ENCODE results near the gene TRAK2. TPM values are rescaled to one million over a fixed set of nuclear protein-coding genes. Genes with fewer than 3 reads are reported as not detected.

The TRAK2 gene
- total and polyA plus RNA-seq, 2 of the 13 experiments (the other 11 are each of a cell fraction or from before 2014, with no cell fraction given): 7.7 to 21.0 TPM

- no peak for TF ChIP-seq PAX8 (CRISPR knock-in tag; IDR thresholded peaks at IDR 0.05; ENCODE audit: borderline replicate concordance)
- TF ChIP-seq, protein P1, sequence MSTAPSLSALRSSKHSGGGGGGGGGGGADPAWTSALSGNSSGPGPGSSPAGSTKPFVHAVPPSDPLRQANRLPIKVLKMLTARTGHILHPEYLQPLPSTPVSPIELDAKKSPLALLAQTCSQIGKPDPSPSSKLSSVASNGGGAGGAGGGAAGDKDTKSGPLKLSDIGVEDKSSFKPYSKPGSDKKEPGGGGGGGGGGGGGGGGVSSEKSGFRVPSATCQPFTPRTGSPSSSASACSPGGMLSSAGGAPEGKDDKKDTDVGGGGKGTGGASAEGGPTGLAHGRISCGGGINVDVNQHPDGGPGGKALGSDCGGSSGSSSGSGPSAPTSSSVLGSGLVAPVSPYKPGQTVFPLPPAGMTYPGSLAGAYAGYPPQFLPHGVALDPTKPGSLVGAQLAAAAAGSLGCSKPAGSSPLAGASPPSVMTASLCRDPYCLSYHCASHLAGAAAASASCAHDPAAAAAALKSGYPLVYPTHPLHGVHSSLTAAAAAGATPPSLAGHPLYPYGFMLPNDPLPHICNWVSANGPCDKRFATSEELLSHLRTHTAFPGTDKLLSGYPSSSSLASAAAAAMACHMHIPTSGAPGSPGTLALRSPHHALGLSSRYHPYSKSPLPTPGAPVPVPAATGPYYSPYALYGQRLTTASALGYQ (CRISPR knock-in tag; IDR thresholded peaks at IDR 0.05): no peak
- no peak for TF ChIP-seq ZNF737 (CRISPR knock-in tag; IDR thresholded peaks at IDR 0.05; ENCODE audit: borderline replicate concordance)
- no peak for TF ChIP-seq CREB1 (IDR thresholded peaks at IDR 0.05)
- TF ChIP-seq CREB1 (CRISPR knock-in tag; IDR thresholded peaks at IDR 0.05): no peak
- no peak for TF ChIP-seq FOSL1 (CRISPR knock-in tag; IDR thresholded peaks at IDR 0.05; ENCODE audit: borderline replicate concordance)
- TF ChIP-seq ZNF720 (CRISPR knock-in tag; IDR thresholded peaks at IDR 0.05): no peak
- TF ChIP-seq SOX6 (IDR thresholded peaks at IDR 0.05): no peak
- TF ChIP-seq SOX6 (CRISPR knock-in tag; IDR thresholded peaks at IDR 0.05): peak; percentile 39; the same call in 1 of the 2 replicates
- TF ChIP-seq HMG20A (CRISPR knock-in tag; IDR thresholded peaks at IDR 0.05; ENCODE audit: borderline replicate concordance): no peak
- TF ChIP-seq ZMYM4 (CRISPR knock-in tag; IDR thresholded peaks at IDR 0.05): no peak
- TF ChIP-seq POLR2A (IDR thresholded peaks at IDR 0.05; ENCODE audit: insufficient read depth in 1 of 2, low read depth in 2 of 2, low read length in 2 of 2): no peak
- TF ChIP-seq SAFB2 (CRISPR knock-in tag; IDR thresholded peaks at IDR 0.05; ENCODE audit: borderline replicate concordance, low read depth): no peak
- 0 out of 2 replicates have a peak, but pooled peaks have one; percentile 27 for TF ChIP-seq FOXJ3 (CRISPR knock-in tag; IDR thresholded peaks at IDR 0.05; ENCODE audit: borderline replicate concordance)
- TF ChIP-seq, protein P2, sequence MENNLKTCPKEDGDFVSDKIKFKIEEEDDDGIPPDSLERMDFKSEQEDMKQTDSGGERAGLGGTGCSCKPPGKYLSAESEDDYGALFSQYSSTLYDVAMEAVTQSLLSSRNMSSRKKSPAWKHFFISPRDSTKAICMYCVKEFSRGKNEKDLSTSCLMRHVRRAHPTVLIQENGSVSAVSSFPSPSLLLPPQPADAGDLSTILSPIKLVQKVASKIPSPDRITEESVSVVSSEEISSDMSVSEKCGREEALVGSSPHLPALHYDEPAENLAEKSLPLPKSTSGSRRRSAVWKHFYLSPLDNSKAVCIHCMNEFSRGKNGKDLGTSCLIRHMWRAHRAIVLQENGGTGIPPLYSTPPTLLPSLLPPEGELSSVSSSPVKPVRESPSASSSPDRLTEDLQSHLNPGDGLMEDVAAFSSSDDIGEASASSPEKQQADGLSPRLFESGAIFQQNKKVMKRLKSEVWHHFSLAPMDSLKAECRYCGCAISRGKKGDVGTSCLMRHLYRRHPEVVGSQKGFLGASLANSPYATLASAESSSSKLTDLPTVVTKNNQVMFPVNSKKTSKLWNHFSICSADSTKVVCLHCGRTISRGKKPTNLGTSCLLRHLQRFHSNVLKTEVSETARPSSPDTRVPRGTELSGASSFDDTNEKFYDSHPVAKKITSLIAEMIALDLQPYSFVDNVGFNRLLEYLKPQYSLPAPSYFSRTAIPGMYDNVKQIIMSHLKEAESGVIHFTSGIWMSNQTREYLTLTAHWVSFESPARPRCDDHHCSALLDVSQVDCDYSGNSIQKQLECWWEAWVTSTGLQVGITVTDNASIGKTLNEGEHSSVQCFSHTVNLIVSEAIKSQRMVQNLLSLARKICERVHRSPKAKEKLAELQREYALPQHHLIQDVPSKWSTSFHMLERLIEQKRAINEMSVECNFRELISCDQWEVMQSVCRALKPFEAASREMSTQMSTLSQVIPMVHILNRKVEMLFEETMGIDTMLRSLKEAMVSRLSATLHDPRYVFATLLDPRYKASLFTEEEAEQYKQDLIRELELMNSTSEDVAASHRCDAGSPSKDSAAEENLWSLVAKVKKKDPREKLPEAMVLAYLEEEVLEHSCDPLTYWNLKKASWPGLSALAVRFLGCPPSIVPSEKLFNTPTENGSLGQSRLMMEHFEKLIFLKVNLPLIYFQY (CRISPR knock-in tag; IDR thresholded peaks at IDR 0.05; ENCODE audit: borderline replicate concordance): no peak
- TF ChIP-seq E2F2 (CRISPR knock-in tag; IDR thresholded peaks at IDR 0.05; ENCODE audit: borderline replicate concordance): no peak
- TF ChIP-seq ZNF629 (CRISPR knock-in tag; conservative IDR thresholded peaks at IDR 0.05): no peak
- TF ChIP-seq ZNF30 (CRISPR knock-in tag; IDR thresholded peaks at IDR 0.05): no peak
- TF ChIP-seq, protein P3, sequence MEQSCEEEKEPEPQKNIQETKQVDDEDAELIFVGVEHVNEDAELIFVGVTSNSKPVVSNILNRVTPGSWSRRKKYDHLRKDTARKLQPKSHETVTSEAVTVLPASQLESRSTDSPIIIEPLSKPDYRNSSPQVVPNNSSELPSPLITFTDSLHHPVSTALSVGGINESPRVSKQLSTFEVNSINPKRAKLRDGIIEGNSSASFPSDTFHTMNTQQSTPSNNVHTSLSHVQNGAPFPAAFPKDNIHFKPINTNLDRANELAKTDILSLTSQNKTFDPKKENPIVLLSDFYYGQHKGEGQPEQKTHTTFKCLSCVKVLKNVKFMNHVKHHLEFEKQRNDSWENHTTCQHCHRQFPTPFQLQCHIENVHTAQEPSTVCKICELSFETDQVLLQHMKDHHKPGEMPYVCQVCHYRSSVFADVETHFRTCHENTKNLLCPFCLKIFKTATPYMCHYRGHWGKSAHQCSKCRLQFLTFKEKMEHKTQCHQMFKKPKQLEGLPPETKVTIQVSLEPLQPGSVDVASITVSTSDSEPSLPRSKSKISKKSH (CRISPR knock-in tag; IDR thresholded peaks at IDR 0.05; ENCODE audit: borderline replicate concordance): no peak
- TF ChIP-seq ZNF138 (CRISPR knock-in tag; IDR thresholded peaks at IDR 0.05; ENCODE audit: low read depth): no peak
- TF ChIP-seq ZNF558 (CRISPR knock-in tag; IDR thresholded peaks at IDR 0.05; ENCODE audit: borderline replicate concordance): no peak
- TF ChIP-seq, protein P4, sequence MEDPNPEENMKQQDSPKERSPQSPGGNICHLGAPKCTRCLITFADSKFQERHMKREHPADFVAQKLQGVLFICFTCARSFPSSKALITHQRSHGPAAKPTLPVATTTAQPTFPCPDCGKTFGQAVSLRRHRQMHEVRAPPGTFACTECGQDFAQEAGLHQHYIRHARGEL (CRISPR knock-in tag; IDR thresholded peaks at IDR 0.05): no peak
- TF ChIP-seq ADNP (CRISPR knock-in tag; IDR thresholded peaks at IDR 0.05): no peak
- TF ChIP-seq SP1 (IDR thresholded peaks at IDR 0.05): no peak
- no peak for TF ChIP-seq SP1 (CRISPR knock-in tag; IDR thresholded peaks at IDR 0.05)
Measured at GRCh38 chr2:201448061-201448460, 3.2 kb downstream of the TRAK2 start (continued).

All from HepG2 (cell line).